ENCODE measurements around the gene PAPPA2.
"Not testable (repeated sequence)": the region's sequence is repeated elsewhere in the genome, so short reads cannot be mapped to it uniquely, and the experiment has no call there.

Gene PAPPA2

DNA sequence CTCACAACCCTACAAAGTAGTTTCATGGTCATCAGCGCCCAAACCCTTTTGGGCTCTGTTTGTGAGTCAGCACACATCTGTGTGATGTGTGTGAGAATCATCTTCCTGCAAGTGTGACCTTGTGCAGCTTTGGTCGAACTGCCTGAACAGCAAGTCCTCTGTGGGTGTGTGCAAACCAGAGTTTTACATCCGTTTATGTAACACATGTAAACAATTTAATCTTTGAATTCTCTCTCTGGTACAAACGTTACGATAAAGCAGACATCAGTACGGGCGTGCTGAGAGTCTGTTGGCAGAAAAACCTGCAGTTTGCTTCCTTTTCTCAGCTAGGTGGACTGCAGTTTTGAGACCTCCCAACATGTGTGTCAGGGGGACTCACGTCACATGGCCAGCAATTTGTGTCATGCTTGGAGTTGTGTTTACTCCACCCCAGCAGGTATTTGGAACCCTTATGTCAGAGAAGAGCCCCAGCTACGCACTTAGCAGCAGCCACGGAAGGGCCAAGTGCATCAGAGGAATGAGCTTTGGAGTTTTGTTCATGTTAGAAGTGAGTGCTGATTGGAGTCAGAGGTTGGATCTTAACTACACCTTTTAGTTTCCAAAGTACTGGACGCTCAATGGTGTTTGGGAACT, 230.8 kb downstream of the PAPPA2 start:
- no peak for DNase-seq (ENCODE audit: low spot score)

DNA sequence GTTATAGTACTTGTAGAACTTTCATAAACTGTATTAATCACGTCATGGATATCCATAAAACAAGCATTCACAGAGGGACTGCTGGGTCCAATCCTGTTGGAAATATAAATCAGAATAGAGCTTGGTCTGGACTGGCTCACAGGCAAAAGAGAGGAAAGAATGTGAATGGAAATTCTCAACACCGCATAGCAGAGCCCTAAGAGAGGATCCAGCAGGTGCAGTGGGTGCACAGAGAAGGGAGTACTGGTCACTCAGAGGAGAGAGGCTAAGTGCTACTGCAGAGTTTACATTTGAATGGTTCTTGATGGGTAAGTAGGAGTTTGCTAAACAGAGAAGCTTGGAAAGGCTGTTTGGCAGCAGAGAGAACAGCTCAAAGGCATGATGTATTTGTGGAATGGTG, 231.7 kb downstream of the PAPPA2 start:
- no peak for DNase-seq (ENCODE audit: low spot score)

DNA sequence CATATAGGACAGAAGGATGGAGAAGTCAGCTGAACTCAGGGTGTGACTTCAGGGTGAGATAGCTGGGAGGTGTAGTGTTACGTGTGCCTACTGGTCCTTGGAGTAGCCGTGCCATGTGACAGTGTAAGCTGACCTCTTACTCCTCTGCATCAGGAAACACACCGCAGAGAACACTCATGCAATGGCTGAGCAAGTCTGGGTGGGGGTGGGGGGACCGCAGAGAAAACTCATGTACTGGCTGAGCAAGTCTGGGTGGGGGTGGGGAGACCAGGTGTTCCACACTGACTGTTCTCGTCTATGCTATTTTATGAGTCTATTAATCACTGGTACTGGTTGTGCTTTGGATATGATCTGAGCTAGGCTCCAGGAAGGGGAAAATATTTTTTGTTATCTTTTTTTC, 233.1 kb downstream of the PAPPA2 start:
- no peak for DNase-seq (ENCODE audit: low spot score)

DNA sequence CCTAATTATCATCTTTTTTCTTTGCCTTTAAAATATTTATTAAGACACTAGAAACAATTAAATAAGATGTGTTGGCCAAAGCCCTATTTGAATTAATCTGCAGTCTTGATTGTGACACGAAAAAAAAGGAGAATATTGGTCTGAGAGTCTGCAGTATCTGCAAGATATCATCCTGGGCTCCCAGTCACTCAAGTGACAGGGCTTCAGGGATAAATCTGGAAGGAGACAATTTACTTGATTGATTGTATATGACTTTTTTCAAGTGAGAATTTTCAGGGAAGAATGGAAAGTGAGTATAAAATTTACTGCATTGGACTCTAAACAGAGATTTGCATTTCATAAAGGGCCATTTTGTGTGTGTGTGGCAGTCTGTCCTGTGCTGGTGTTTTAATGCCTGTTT, 233.7 kb downstream of the PAPPA2 start:
- no peak for DNase-seq (ENCODE audit: low spot score)

DNA sequence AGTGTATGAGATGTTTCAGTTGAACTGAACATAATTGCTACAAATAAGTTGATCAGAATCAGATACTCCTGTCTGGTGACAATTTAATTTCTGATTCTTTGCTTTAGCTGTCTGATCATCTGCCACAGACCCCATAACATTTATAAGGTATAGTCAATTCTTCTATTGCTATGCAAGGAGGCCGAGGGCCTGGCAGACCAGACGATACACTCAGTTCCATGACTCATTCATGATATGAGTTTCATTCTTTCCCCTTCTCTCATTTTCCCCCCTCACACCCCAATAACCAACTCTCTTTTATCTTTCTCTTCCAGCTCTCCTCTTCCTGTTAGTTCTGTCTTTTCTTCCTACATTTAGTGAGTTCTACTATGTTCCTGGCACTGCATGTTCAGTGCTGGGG, 236.8 kb downstream of the PAPPA2 start:
- no peak for DNase-seq (ENCODE audit: low spot score)

DNA sequence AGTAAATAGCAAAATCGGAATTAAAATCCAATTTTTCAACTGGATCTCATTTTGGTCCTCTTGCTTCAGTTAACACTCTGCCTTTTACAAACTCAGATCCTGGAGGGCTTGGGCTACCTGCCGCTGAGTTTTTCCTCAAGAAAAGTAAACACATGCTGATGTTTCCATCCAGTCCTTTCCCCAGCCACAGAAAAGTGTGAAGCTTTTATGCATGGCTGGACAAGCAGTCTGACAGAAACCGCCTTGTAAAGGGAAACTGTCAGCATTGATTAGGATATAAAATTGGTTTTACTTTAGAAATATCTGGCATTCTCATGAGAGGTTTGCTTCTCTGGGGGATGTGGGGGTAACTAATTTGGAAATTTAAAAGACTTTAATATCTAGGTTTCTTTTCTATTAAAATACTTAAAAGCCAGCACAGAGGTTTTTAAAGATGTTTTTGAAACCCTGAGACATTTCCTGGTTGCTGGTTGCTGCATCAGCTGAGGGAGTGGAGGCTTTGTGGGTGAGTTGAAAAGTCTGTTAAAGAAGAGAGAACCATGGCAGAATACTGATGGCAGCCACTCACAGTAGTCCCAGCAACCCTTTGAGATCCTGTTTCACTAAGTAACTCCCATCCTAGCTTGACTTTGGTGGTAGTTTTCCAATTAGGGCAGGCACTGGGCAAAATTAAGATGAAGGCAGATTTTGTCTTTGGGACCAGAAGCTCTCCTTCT, 238.3 kb downstream of the PAPPA2 start:
- no peak for DNase-seq (ENCODE audit: low spot score)

DNA sequence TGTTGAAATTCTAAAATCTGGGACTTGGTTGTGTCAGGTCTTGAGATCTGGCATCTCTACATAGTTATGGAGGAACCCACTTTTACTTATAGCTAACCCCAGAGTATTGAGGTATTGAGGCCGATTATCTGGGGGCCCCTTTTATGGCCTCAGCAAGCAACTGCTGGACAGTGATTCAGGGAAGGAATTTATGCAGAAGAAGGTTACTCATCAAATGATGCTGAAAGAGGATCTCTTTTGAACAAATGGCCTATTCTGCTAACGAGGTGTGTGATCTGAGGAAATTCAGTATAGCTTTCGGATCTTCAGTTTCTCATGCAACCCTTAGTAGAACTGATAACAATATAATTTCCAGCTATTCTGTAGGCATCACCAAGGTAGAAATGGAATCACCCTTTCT, 239.9 kb downstream of the PAPPA2 start:
- DNase-seq (ENCODE audit: low spot score) = no peak

DNA sequence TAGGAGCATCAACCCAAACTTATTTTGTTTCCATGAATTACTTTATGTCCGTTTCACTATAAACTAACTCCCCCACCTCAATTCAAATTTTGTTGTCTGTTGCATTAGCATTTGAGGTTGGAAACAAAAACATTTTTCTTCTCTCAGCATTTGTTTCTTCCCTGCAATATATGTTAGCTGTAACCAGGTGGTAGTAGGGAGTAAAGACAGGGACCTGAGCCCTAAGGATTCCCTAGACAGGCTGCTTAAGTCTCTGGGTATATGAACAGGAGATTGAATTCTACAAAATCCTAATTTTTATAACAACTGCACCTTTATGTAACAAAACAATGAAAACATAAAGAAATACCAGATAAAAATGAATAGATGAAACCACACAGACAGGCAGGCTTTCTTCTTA, 242.6 kb downstream of the PAPPA2 start:
- DNase-seq (ENCODE audit: low spot score) = no peak

DNA sequence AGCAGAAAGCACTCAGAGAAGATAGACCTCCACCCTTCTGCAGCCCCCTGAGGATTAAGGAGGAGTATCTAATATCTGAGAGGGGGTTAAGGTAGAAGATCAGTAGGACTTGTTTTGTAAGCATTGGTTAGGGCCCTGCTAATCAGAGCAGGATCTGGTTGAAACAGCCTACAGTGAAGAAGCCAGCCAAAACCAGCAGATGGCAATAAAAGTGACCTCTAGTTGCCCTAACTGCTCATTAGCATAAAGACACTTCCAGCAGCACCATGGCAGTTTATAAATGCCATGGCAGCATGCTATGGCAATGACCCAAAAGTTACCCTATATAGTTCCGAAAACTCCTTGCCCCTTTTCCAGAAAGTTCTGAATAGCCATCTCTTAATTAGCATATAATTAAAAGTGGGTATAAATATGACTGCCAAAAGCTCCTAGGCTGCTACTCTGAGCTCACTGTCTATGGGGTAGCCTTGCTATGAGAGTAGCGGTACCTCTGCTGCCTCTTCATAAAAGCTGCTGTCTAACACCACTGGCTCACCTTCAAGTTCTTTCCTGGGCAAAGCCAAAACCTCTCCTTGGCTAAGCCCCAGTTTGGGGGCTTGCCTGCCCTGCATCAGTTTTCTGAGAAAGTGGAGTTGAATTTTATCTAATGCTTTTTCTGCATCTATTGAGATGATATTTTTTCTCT, 254.2 kb downstream of the PAPPA2 start:
- DNase-seq (ENCODE audit: low spot score) = peak; percentile 28

DNA sequence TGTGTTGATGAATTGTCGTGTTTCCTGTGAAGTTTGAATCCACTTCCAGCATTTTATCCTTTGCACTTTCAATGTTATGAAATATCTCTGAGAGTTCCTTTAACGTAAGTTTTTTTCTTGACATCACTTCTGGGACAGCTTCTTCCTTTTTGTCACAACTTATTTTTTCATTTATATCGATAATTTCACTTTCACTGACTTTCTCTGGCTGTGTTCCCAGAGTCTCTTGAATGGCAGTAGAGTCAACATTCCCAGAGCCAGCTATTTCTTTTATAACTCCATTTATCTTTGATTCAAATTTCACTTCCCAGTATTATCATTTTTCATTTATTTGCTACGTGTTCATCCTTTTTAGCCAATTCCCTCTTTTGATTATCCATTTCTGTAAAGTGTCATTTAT, 256.5 kb downstream of the PAPPA2 start:
- DNase-seq (ENCODE audit: low spot score) = no peak

DNA sequence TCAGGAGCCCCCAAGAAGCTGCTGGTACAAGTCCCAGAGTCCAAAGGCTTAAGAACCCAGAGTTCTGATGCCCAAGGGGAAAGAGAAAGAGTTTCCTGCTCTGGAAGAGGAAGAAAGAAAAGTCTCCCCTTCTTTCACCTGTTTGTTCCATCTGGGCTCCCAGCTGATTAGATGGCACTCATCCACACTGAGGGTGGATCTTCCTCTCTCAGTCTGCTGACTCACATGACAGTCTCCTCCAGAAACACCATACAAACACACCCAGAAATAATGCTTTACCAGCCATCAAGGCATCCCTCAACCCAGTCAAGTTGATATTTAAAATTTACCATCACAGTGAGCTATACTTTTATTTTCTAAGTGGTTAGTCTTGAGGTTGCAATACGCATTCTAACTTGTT, 257.9 kb downstream of the PAPPA2 start:
- DNase-seq (ENCODE audit: low spot score) = no peak

DNA sequence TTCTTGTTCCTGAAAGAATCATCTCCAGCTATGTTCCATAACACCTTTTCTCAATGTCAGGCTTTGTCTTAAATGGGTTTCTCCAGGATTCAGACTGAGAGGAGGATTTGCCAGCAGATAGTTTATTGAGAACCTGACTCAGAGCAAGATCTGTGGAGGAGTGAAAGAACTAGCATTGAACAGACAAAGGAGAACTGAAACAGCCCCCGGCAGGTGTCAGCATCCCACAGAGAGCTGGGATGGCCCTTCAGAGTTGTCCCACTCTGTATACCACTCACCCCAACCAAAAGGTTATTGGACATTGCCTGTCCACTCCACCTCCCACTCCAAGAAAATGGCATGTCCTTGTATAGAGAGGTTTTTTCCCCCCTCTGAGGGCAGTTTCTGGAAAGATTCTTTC, 270.7 kb downstream of the PAPPA2 start:
- no peak for DNase-seq (ENCODE audit: low spot score)

DNA sequence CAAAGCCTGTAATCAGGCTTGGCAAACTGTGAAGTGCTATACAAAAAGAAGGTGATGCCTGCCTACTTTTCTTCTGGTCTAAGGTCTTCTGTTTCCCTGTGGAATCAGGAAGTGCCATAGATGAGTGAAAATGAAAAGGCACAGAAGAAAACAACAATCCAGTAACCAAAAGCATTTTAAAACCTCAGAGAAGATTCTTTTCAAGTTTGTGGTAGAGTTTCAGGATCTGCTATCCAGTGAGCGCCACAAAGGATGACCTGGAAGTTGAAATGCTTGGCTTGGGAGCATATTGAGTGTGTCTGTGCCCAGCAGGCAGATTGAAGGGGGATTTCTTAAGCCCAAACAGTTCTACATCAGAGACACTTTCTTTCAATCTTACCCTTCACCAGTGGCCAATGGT, 272.2 kb downstream of the PAPPA2 start:
- no peak for DNase-seq (ENCODE audit: low spot score)

DNA sequence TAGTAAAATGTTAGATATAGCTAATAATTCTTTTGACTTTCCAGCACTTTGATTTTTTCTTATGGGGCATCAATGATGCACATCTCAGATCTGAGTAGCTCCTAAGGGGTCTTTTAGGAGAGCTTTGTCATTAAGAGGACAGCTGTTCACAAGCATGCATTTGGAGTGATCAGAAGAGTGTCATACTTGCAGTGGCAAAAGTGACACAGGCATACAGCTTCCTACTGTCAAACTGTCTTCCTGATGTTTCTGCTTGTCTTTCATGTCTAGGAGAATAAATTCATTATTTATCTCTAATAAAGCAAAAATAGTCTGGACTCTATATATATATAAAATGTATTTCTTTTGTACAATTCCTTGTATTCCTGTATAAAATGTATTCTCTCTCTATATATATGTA, 273.0 kb downstream of the PAPPA2 start:
- DNase-seq (ENCODE audit: low spot score) = no peak

DNA sequence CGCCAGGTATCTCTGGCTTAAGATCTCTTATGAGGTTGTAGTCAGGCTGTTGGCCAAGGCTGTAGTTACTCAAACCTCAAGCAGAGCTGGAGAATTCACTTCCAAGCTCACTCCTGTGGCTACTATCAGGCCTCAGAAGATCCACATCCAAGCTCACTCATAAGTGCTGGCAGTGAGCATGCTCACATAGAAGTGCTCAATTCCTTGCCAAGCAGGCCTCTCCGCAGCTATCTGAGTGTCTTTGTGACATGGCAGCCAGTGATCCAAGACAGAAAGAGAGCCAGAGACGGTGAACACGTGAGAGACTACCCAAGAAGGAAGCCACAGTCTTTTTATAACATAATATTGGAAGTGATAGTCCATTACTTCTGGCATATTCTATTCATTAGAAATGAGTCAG, 278.2 kb downstream of the PAPPA2 start:
- DNase-seq (ENCODE audit: low spot score) = no peak

DNA sequence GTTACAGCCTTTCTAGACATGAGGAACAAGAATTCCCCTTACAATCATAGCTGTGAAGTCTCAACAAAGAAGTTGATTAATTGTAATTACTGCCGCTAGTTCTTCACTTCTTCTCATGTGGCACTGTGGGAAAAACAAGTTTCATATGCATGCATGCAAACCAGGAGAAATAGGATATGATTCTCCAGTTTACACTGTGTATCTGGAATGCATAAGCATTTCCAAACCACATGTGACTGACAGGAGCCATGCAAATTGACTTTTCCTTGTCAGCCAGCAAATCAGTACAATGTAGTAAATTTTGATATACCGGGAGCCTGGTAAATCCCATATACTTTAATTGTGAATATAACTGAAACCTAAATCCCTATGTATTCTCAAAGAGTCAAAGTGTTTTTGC, 279.3 kb downstream of the PAPPA2 start:
- no peak for DNase-seq (ENCODE audit: low spot score)

DNA sequence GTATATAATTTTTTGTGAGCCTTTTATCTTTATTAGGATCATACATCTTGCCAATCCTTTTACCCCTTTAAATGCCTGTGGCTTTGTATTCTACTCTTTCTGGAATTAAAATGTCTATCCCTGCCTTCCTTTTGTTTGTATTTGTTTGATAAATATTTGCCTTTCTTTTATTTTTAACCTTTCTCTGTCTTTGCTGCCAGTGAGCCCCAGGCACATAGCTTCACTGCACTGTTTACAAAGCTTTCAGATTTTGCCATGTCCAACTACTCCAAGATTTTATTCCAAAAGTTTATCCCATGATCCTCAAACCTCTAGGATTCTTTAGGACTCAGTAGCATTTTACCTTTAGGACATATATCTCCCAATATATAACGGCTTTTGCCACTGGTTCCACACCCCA, 281.2 kb downstream of the PAPPA2 start:
- no peak for DNase-seq (ENCODE audit: low spot score)

DNA sequence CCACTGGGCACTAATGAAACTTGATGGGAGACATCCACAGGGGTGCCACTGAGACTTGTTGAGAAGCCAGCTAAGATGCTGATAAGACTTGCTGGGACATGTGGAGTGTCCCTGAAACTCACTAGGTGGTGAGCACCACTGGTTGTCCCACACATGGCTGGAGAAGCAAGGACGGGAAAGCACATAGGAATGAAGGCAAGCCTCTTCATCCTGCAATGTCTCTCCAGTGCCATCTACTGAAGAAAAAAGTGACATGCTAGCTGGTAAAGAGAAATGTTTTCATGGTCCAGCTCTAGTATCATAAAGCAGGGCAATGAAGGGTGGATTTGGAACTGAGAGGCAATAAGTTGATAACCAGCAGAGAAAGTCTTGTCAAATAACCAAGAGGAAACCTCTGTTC, 283.0 kb downstream of the PAPPA2 start:
- DNase-seq (ENCODE audit: low spot score) = peak; percentile 15

DNA sequence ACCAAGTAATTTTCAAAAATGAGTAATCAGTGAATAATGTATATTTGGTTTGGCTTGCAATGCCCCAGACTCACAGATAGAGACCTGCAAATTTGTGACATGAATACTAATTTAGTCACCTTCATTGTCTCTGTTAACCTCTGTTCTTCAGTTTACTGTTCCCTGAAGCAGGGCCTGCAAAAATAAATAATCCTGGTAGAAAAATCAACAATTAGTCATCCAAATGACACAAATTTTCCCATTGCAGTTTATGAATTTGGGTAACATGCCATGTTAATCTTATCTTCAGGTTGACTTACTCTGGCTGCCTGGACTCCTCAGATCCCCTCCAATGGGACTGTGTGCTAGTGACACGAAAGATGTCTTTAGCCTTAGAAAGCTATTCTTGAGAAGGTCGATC, 289.5 kb downstream of the PAPPA2 start:
- no peak for DNase-seq (ENCODE audit: low spot score)

DNA sequence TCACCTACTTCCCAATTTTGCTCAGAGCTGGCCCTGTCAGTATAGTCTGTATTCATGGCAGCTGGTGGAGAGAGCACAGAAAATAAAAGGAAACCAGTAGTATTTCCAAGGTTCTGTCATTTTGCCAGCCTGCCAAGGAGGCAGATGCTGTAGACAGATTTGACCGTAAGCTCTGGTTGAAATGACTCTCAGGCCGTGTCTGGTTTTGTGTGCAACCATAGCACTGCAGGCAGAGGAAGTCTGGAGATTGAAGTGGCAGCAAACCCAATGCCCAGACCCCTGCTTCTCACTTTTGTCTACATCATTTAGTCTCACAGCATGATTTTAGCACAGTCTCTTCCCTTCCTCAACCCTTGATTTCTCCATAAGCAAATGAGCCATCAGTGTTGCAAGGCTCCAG, 291.7 kb downstream of the PAPPA2 start:
- DNase-seq (ENCODE audit: low spot score) = no peak

DNA sequence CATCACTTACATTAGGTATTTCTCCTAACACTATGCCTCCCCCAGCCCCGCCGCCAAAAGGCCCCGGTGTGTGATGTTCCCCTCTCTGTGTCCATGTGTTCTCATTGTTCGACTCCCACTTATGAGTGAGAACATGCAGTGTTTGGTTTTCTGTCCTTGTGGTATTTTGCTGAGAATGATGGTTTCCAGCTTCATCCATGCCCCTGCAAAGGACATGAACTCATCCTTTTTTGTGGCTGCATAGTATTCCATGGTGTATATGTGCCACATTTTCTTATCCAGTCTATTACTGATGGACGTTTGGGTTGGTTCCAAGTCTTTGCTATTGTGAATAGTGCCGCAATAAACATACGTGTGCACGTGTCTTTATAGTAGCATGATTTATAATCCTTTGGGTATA, 293.8 kb downstream of the PAPPA2 start:
- not testable (repeated sequence) for DNase-seq (ENCODE audit: low spot score)

DNA sequence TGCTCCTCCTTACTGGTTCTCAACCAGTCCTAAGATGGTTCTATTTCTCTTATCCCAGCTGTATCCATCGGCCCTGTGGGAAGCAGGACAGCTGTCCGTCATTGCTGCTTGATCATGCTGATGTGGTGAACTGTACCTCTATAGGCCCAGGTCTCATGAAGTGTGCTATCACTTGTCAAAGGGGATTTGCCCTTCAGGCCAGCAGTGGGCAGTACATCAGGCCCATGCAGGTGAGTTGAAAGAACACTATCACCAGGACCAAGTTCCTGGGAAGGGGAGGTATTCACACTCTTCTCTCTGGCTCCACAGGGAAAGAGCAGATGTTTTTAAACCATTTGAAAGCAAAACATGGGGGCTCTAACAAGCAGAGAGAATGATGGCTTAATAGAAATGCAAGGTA, 302.6 kb downstream of the PAPPA2 start:
- no peak for DNase-seq (ENCODE audit: low spot score)

DNA sequence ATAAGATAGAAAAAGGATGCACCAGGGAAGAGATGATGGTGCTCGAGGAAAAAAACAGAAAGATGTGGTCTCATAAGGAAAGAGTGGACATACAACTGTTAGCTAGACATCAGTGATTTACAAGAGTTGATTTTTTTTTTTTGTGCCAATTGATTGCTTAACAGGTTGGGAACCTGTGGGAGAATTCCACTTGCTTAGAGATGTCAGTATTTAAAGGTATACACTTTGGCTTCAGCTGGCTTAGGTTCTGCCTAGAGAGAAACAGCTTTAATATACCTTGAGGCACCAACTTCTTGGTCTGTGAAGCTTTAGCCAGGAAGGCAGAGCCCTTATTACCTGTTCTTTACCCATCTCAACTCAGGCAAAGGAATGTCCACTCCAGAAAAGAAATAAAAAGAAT, 303.8 kb downstream of the PAPPA2 start:
- no peak for DNase-seq (ENCODE audit: low spot score)

DNA sequence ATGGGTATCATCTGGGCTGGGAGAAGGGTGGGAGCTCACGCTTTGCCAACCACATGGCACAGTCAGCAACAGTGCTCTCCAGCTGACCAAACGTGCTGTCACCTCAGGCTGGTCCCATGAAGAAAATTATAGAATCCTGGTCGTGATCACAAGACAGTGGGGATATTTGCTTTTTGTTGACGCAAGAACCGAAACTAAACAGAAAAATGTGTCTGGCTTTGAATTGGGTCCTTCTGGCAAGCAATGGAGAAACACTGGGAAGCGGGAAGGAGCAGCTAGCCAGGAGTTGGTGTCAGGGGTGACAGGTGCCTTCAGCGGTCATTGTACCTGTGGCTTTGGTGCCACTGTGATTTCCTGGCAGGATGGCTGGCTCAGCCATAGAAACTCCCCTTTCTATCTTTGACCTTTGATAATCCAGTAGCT, 304.8 kb downstream of the PAPPA2 start:
- no peak for DNase-seq (ENCODE audit: low spot score)
